NCI-H446 treated with DMSO at 0.1 percent for 48 hours (cell line): Measurements from ENCODE around the gene TBKBP1.
"Not testable (repeated sequence)": the region's sequence is repeated elsewhere in the genome, so short reads cannot be mapped to it uniquely, and the experiment has no call there.

Experiments used
- DNase-seq: peaks from one replicate; lab custom pipeline; 2025; lab: John Stamatoyannopoulos, UW

Gene TBKBP1

GRCh38 chr17:47731396-47731795 lies 37.4 kb downstream of the TBKBP1 start:
- no peak for DNase-seq

- DNase-seq = no peak
These were observed 38.6 kb downstream of the TBKBP1 start for GRCh38 chr17:47732399-47733046.

- no peak for DNase-seq
These were observed 39.2 kb downstream of the TBKBP1 start, which contains the start of gene TBX21 for GRCh38 chr17:47733047-47733673. TSS of gene TBX21 (plus strand) at chr17:47733236. CDS start at chr17:47733455, 219 bp downstream.

- no peak for DNase-seq
These were observed 39.9 kb downstream of the TBKBP1 start for GRCh38 chr17:47733674-47734410.

- no peak for DNase-seq
These were observed 41.1 kb downstream of the TBKBP1 start for GRCh38 chr17:47735139-47735464.

- DNase-seq = no peak
These were observed 41.6 kb downstream of the TBKBP1 start for GRCh38 chr17:47735536-47736011.

GRCh38 chr17:47736501-47737495 lies 42.8 kb downstream of the TBKBP1 start:
- DNase-seq = no peak

GRCh38 chr17:47738178-47738577 lies 44.2 kb downstream of the TBKBP1 start:
- no peak for DNase-seq

- no peak for DNase-seq
These were observed 45.2 kb downstream of the TBKBP1 start for GRCh38 chr17:47739150-47739549.

- DNase-seq = not testable (repeated sequence)
These were observed 46.0 kb downstream of the TBKBP1 start for GRCh38 chr17:47739945-47740344.

GRCh38 chr17:47741109-47741792 lies 47.3 kb downstream of the TBKBP1 start:
- no peak for DNase-seq

GRCh38 chr17:47741793-47742145 lies 47.8 kb downstream of the TBKBP1 start:
- DNase-seq = no peak

- no peak for DNase-seq
These were observed 48.6 kb downstream of the TBKBP1 start for GRCh38 chr17:47742319-47743181.

- no peak for DNase-seq
These were observed 50.4 kb downstream of the TBKBP1 start for GRCh38 chr17:47744168-47745036.

GRCh38 chr17:47745037-47745380 lies 51.0 kb downstream of the TBKBP1 start:
- DNase-seq = no peak

- no peak for DNase-seq
These were observed 57.5 kb downstream of the TBKBP1 start for GRCh38 chr17:47751471-47751870.

- DNase-seq = no peak
These were observed 63.4 kb downstream of the TBKBP1 start for GRCh38 chr17:47757386-47757785.

- DNase-seq = no peak
These were observed 66.6 kb downstream of the TBKBP1 start for GRCh38 chr17:47760409-47761140.
